HCT116 (cell line): ENCODE data around the gene PROSER3.

ENCODE experiments used
- CBX3 ChIP-seq: IDR thresholded peaks from 2 replicates; pipeline ENCODE4 v1.6.1; 2012; ENCODE audit warnings: low read depth
- CTCF ChIP-seq, 3 experiments: fragments of 200-600 bp in 1 of 3; sonication (generic) in 1 of 3; IDR thresholded peaks in 2 of 3; conservative IDR thresholded peaks in 1 of 3; 2 replicates each; pipeline ENCODE4 v1.5.1; 2012 to 2017; ENCODE audit warnings: low read depth in 2 of 3, low read length in 2 of 3, antibody characterized with exemption in 1 of 3, borderline replicate concordance in 1 of 3, control low read depth in 1 of 3, mild to moderate bottlenecking in 1 of 3, mixed read lengths in 1 of 3, mixed run types in 1 of 3, moderate library complexity in 1 of 3; ENCODE audit not compliant: insufficient read depth in 1 of 3
- EZH2 ChIP-seq: fragments of 200-600 bp; sonication (generic); IDR thresholded peaks from 2 replicates; pipeline ENCODE4 v1.6.1; 2017; ENCODE audit warnings: antibody characterized with exemption, mixed run types
- EZH2phosphoT487 ChIP-seq: fragments of 200-600 bp; IDR thresholded peaks from 2 replicates; pipeline ENCODE4 v1.6.1; 2018; ENCODE audit warnings: antibody characterized with exemption, borderline replicate concordance
- POLR2A ChIP-seq: IDR thresholded peaks from 2 replicates; pipeline ENCODE4 v1.7.0; 2011; ENCODE audit warnings: borderline replicate concordance; ENCODE audit not compliant: insufficient read depth, insufficient read length; ENCODE audit errors: extremely low read depth
- POLR2AphosphoS5 ChIP-seq: IDR thresholded peaks from 2 replicates; pipeline ENCODE4 v1.6.1; 2011; ENCODE audit warnings: mild to moderate bottlenecking, low read depth, low read length, moderate library complexity
- RAD21 ChIP-seq: IDR thresholded peaks from 2 replicates; pipeline ENCODE4 v1.6.1; 2012; ENCODE audit warnings: low read depth, mild to moderate bottlenecking
- REST ChIP-seq: IDR thresholded peaks from 2 replicates; pipeline ENCODE4 v1.6.1; 2012; ENCODE audit warnings: low read depth
- SIN3A ChIP-seq: IDR thresholded peaks from 2 replicates; pipeline ENCODE4 v1.6.1; 2012; ENCODE audit warnings: low read depth
- TCF7L2 ChIP-seq: IDR thresholded peaks from 2 replicates; pipeline ENCODE4 v1.7.0; 2011; ENCODE audit warnings: borderline replicate concordance, inconsistent platforms; ENCODE audit not compliant: insufficient read depth, insufficient read length; ENCODE audit errors: extremely low read depth
- ZNF274 ChIP-seq: fragments of 200-500 bp; sonication (Bioruptor generic); IDR thresholded peaks from 2 replicates; pipeline ENCODE4 v1.6.1; 2014; ENCODE audit warnings: mild to moderate bottlenecking, low read depth, low read length, inconsistent platforms
- TF ChIP-seq, protein P1 (sequence below): IDR thresholded peaks from 2 replicates; pipeline ENCODE4 v1.6.1; 2011; ENCODE audit warnings: mild to moderate bottlenecking, low read length, moderate library complexity; ENCODE audit not compliant: insufficient replicate concordance; ENCODE audit errors: extremely low read depth

- no peak for TF ChIP-seq REST
- no peak for TF ChIP-seq POLR2AphosphoS5
- TF ChIP-seq, protein P1, sequence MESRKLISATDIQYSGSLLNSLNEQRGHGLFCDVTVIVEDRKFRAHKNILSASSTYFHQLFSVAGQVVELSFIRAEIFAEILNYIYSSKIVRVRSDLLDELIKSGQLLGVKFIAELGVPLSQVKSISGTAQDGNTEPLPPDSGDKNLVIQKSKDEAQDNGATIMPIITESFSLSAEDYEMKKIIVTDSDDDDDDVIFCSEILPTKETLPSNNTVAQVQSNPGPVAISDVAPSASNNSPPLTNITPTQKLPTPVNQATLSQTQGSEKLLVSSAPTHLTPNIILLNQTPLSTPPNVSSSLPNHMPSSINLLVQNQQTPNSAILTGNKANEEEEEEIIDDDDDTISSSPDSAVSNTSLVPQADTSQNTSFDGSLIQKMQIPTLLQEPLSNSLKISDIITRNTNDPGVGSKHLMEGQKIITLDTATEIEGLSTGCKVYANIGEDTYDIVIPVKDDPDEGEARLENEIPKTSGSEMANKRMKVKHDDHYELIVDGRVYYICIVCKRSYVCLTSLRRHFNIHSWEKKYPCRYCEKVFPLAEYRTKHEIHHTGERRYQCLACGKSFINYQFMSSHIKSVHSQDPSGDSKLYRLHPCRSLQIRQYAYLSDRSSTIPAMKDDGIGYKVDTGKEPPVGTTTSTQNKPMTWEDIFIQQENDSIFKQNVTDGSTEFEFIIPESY: no peak
- no peak for TF ChIP-seq CTCF (IDR thresholded peaks at IDR 0.05 in 2 of 3, conservative IDR thresholded peaks at IDR 0.05 in 1 of 3; ENCODE audit: borderline replicate concordance in 1 of 3, insufficient read depth in 1 of 3, low read depth in 2 of 3, low read length in 2 of 3)
- TF ChIP-seq EZH2: no peak
- TF ChIP-seq POLR2A: no peak
- TF ChIP-seq CBX3: no peak
- TF ChIP-seq EZH2phosphoT487: no peak
- no peak for TF ChIP-seq SIN3A
- no peak for TF ChIP-seq ZNF274
- no peak for TF ChIP-seq RAD21
- no peak for TF ChIP-seq TCF7L2
Measured at GRCh38 chr19:35775046-35775297, 17.0 kb downstream of the PROSER3 start.
